Stimulated activated CD8-positive, alpha-beta memory T cell treated with anti-CD3 and anti-CD28 coated beads, Interleukin-4, amount 100 ng/mL, for 48 hours (primary cell): ENCODE results near the gene RNF111.

Source experiments
- DNase-seq: peaks from one replicate; pipeline ENCODE4 v3.0.0-alpha.2; 2020

The RNF111 gene

GRCh38 chr15:59001946-59002345 is 14.5 kb downstream of the RNF111 start:
- no peak for DNase-seq

GRCh38 chr15:59002418-59002859 is 15.0 kb downstream of the RNF111 start:
- DNase-seq = no peak

GRCh38 chr15:59005579-59005978 is 18.1 kb downstream of the RNF111 start:
- no peak for DNase-seq

- DNase-seq = no peak
Measured at GRCh38 chr15:59008086-59008485, 20.6 kb downstream of the RNF111 start.

- no peak for DNase-seq
Measured at GRCh38 chr15:59011262-59011952, 23.9 kb downstream of the RNF111 start.

- no peak for DNase-seq
Measured at GRCh38 chr15:59013246-59013873, 25.9 kb downstream of the RNF111 start.

DNA sequence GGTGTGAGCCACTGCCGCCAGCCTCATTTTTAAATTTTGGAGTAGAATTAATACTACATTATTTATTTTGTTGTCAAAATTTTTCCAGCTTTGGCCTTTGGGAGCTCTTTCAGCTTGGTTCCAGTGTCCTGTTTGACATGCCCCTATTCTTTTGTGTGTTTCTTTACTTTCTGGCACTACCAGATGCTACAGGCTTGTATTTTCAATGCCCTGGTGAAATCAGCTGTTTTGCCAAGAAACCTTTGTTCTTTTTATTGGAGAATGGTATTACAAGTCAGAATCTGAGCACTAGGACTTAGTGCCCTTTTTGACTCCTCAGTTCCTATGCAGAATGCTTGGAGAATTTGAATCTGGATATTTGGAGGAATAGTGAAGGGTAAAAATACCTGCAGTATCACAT is 26.6 kb downstream of the RNF111 start:
- no peak for DNase-seq

DNA sequence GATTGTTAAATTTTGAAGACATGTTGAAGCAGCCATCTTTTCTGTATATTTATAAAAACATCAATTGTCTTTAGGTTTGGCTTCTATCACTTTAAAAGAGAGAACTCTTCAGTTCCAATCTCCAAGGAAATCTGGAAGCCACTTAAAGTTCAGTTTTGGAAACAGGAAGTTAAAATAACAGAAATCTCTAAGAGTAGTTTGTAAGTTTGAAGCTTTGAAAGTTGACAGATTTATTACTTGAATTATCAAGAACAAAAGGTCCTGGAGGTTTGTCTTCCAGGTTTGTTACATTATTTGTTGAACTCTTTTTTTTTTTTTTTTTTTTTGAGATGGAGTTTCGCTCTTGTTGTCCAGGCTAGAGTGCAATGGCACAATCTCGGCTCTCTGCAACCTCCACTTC is 30.0 kb downstream of the RNF111 start:
- no peak for DNase-seq

DNA sequence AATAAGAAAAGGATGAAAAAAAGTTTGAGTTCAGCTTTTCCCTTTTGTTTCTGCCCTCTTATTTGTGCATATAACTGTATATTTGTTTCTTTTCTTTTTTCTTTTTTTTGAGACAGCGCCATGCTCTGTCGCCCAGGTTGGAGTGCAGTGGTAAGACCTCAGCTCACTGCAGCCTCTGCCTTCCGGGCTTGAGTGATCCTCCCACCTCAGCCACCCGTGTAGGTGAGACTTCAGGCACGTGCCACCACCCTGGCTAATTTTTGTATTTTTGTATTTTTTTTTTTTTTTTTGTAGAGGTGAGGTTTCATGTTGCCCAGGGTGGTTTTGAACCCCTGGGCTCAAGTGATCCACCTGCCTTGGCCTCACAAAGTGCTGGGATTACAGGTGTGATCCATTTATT is 31.4 kb downstream of the RNF111 start:
- no peak for DNase-seq

- DNase-seq = no peak
Measured at GRCh38 chr15:59020322-59020721, 32.9 kb downstream of the RNF111 start.

DNA sequence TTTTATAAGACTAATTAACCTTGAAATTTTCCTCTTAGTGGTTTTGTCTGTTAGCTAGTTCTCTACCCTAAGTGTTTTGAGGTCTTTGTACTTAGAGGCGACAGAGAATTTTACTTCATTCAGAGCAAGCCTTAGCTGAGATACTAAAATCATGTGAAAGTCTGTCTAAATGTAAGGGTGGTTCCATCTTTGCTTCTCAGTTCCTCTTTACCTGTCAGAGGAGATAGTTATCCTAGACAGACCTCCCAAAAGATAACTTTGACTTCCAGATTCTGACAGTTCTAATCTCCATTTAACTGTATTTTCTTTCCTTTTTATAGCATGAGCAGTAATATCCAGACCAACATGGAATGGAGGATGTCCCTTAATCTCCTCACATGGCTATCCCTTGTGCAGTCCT is 34.7 kb downstream of the RNF111 start:
- DNase-seq = no peak

DNA sequence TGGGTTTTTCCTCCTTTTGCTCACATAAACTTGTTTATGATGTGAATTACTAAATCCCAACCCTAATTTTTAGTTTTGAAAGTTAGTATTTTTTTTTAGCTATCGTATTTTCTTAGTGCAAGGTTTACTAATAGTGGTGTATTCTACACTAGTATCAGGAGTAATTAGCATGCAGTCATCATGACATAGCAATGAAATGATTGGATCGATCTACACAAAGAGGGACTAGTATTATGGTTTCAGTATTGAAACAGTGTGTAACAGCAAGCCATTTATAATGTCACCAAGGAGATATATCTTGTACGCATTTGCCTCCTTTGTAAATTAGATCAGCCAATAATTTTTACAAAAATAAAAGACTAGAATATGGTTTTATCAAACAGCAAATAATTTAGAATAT is 38.7 kb downstream of the RNF111 start:
- DNase-seq = no peak

DNA sequence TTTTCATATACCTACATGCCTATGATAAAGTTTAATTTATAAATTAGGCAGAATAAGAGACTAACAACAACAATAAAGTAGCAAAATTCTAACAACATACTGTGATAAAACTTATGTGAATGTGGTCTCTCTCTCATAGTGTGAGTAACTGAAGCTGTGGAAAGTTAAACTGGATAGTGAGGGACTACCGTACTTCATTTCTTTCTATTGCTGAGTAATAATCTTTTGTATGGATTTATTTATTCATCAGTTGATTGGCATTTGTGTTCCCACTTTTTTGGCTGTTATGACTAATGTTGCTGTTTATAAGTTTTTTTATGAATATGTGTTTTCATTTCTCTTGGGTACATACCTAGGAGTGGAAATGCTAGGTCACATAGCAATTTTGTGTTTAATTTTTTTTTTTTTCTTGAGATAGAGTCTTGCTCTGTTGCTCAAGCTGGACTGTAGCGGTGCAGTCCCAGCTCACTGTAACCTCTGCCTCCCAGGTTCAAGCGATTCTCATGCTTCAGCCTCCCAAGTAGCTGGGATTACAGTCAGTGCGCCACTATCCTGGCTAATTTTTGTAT is 41.0 kb downstream of the RNF111 start:
- no peak for DNase-seq

- DNase-seq = no peak
Measured at GRCh38 chr15:59029554-59029953, 42.1 kb downstream of the RNF111 start.

DNA sequence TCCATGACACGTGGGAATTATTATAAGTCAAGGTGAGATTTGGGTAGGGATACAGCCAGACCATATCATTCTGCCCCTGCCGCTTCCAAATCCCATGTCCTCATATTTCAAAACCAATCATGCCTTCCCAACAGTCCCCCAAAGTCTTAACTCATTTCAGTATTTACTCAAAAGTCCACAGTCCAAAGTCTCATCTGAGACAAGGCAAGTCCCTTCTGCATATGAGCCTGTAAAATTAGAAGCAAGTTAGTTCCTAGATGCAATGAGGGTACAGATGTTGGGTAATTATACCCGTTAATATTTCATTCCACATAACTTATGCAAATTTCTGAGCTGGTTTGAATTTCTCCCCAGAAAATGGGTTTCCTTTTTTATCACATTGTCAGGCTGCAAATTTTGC is 47.7 kb downstream of the RNF111 start:
- no peak for DNase-seq

DNA sequence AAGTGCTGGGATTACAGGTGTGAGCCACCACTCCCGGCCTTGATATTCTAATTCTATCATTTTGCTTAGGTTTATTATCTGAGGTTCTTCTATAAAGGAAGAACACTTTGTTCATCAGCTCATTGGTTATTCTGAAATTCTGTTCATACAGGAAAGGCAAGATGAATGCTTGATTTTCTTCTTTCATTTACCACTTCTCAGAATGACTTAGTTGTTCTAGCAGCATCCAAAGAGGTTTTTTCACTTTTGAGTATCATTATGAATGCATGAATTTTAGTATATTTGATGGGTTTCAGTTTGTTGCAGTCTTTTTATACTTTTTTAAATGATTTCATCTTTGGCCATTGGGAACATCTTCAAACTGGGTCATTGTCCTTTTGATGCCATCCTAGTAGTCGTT is 51.8 kb downstream of the RNF111 start:
- DNase-seq = no peak

DNA sequence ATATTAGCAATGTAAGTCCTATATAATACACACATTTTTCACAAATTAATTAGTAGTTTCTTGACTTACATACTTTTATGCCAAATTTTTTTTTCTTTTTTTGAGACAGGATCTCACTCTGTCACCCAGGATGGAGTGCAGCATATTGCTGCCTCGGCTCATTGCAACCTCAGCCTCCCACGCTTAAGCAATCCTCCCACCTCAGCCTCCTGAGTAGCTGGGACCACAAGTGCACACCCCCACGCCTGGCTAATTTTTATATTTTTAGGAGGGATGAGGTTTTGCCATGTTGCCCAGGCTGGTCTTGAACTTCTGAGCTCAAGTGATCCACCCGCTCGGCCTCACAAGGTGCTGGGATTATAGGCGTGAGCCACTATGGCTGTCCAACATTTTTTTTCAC is 54.6 kb downstream of the RNF111 start:
- no peak for DNase-seq

DNA sequence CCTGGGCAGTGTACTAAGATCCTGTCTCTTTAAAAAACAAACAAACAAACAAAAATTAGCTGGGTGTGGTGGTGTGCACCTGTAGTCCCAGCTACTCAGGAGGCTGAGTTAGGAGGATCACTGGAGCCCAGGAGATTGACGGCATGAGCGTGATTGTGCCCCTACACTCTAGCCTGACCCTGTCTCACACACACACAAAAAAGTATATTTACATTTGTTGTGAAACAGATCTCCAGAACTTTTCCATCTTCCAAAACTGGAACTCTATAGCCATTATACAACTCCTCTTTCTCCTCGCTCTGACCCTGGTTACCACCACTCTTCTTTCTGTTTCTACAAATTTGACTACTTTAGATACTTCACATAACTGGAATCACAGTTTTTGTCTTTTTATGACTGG is 61.4 kb downstream of the RNF111 start:
- no peak for DNase-seq

DNA sequence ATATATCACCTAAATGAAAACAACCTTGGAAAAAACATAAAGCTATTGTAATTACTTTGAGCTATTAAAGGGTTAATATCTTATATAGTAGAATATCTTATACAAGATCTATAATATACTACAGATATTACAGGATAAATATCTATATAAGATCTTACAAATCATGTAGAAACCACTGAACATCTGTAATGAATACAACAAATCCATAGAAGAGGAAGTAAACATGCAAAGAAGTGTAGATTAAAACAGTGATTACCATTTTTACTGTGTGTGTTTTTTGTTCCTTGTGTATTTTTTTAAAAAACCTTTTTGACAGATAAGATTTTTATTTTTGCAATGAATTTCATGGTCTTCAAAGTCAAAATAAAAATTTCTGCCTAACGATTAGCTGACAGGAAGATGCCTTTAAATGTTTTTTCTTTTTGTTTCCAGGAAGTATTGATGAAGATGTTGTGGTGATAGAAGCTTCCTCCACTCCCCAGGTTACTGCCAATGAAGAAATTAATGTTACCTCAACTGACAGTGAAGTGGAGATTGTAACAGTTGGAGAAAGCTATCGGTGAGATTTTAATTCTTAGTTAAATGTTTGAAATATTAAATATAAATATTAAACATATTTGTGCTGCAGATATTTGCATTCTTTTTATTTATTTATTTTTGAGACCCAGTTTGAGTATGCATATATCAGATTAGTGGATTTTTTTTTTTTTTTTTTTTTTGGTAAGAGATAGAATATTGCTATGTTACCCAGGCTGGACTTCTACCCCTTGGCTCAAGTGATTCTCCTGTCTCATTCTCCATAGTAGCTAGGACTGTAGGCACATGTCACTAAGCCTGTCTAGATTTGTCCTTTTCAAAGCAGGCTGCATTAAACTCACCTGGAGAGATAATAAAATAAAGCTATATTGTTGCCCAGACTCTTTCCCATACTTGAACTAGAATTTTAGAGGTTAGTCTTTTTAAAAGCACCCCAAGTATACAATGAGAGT is 64.7 kb downstream of the RNF111 start:
- DNase-seq = no peak

- DNase-seq = no peak
Measured at GRCh38 chr15:59052915-59053407, 65.5 kb downstream of the RNF111 start.

DNA sequence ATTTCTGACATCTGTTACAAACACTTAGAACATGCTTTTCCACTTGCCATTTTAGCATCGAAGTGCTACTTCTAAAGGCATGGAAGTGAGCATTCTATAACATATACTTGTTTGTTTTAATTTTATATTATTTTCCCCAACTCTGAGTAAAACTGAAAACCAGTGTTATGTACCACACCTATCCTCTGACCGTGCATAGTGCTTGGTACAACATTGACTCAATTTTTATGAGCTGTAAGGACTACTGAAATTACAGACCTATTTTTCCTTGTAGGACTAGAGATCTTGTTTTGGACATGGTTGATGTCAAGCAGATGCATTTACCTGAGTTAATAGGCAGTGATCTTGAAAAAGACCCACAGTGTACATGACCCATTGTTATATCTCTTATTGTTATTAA is 66.0 kb downstream of the RNF111 start:
- no peak for DNase-seq

DNA sequence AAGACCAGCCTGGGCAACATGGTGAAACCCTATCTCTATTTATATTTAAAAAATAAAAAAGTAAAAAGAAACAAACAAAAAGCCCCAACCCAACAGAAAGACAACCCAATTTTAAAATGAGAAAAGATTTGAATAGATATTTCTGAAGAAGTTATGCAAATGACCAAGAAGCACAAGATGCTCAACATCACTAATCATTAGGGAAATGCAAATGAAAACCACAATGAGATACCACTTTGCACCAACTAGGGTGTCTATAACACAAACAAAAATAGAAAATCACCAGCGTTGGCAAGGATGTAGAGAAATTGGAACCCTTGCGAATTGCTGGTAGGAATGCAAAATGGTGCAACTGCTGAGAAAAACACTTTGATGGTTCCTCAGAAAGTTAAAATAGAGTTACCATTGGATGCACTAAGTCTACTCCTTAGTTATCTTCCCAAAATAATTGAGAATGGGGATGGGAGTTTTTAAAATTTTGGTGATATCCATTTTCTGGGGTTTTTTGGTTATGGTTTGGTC is 71.7 kb downstream of the RNF111 start:
- DNase-seq = no peak

GRCh38 chr15:59060348-59060747 is 72.9 kb downstream of the RNF111 start:
- no peak for DNase-seq
